ENCODE measurements around the gene PARP8. TPM values are rescaled to one million over a fixed set of nuclear protein-coding genes. Genes with fewer than 3 reads are reported as not detected.

PARP8 gene, protein sequence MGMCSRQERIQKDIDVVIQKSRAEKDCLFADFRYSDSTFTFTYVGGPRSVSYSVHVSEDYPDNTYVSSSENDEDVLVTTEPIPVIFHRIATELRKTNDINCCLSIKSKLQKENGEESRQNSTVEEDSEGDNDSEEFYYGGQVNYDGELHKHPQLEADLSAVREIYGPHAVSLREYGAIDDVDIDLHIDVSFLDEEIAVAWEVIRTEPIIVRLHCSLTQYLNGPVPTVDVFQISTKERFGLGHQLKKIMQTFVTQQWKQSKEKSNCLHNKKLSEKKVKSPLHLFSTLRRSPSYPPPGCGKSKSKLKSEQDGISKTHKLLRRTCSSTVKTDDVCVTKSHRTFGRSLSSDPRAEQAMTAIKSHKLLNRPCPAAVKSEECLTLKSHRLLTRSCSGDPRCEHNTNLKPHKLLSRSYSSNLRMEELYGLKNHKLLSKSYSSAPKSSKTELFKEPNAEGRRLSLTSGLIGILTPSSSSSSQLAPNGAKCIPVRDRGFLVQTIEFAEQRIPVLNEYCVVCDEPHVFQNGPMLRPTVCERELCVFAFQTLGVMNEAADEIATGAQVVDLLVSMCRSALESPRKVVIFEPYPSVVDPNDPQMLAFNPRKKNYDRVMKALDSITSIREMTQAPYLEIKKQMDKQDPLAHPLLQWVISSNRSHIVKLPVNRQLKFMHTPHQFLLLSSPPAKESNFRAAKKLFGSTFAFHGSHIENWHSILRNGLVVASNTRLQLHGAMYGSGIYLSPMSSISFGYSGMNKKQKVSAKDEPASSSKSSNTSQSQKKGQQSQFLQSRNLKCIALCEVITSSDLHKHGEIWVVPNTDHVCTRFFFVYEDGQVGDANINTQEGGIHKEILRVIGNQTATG
- total RNA-seq: 23.1 TPM

GRCh38 chr5:50666261-50667022 is at the start of gene PARP8:
Gene PARP8 (plus strand): TSS chr5:50666637. CDS start chr5:50667096, 459 bp downstream.

Other genes with a start within 250 kb of the PARP8 start
- 9.3 TPM for gene EMB, start 225.3 kb upstream of the PARP8 start, total RNA-seq

All from metanephros (tissue), 1 donor.